ENCODE results near the gene TMEM121.

The TMEM121 gene

DNA sequence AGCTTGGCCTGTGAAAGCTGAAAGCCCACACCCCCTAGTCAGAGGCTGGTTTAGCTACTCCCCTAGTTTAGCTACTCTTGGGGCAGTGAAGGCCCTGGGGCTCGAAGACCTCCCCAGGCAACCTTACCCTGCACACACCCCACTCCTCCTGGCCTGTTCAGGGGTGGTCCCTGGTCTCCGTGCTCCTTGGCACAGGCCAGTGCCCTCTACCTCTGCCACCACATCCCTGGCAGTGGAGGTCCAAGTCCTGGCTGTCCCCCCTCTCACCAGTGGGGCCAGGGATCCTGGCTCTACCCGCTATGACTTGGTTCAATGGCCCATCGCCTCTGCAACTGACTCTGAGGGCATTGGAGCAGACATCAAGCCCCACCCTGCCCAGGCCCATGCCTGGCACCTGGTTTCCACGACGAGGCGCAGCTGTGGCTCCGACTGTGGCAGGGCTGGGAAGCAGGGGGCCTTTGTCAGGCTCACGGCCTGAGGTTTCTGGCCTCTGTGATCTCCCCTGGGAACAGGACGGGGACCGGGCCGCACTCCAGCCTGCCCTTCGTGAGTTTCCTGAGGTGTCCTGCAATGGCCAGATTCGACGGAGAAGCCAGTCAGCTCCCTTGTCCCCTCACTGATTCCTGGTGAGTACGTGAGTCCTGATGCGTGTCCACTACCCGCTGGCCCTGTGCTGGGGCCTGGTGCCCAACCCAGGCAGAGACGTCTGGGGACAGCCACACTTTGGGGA, 5.7 kb downstream of the TMEM121 start:
- DNase-seq (ENCODE audit: low spot score) = no peak
- in situ Hi-C loops (cut with MboI; ENCODE audit: low pct_unique_long_range_greater_than_20kb, low sequenced_read_pairs, unreplicated experiment) = no loop called here
- no peak for TF ChIP-seq CTCF (IDR thresholded peaks at IDR 0.05; ENCODE audit: extremely low read depth, insufficient read depth, missing control alignments)

GRCh38 chr14:105532735-105533141, 6.4 kb downstream of the TMEM121 start:
- in situ Hi-C loops (cut with MboI; ENCODE audit: low pct_unique_long_range_greater_than_20kb, low sequenced_read_pairs, unreplicated experiment) = no loop called here
- DNase-seq (ENCODE audit: low spot score) = peak; percentile 83
- peak; percentile 61 for TF ChIP-seq CTCF (IDR thresholded peaks at IDR 0.05; ENCODE audit: extremely low read depth, insufficient read depth, missing control alignments)

GRCh38 chr14:105533391-105533790, 7.0 kb downstream of the TMEM121 start:
- in situ Hi-C loops (cut with MboI; ENCODE audit: low pct_unique_long_range_greater_than_20kb, low sequenced_read_pairs, unreplicated experiment) = no loop called here
- DNase-seq (ENCODE audit: low spot score) = no peak
- TF ChIP-seq CTCF (IDR thresholded peaks at IDR 0.05; ENCODE audit: extremely low read depth, insufficient read depth, missing control alignments) = no peak

DNA sequence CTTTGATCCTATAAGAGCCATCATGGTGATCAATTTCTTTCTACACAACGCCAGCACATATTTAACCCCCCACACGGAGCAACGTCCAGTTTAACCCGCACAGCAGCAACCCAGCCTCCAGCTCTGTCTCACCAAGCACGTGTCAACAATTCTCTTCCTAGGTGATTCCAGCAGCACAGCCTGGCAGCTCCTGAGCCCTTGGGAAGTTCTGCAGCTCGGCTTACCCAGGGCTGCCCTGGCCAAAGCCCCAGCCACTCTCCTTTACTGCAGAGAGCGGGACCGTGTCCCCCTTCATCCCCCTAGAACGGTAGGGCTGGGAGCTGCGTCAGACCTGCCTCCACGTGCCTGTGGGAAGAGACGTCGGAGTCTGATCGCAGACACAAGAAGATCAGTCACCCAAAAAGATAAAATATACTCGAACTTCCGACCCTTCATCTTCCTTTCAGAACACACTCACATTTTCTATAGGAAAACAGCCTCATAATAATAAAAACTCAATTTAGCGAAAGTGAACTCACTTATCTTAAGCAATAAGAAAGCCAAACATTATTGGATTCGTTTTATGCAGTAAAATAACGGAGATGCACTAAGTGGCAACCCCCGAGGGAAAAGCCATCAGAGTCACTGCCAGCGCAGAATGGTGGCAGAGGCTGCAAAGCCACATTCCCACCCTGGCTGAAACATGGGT, 7.6 kb downstream of the TMEM121 start:
- in situ Hi-C loops (cut with MboI; ENCODE audit: low pct_unique_long_range_greater_than_20kb, low sequenced_read_pairs, unreplicated experiment) = no loop called here
- TF ChIP-seq CTCF (IDR thresholded peaks at IDR 0.05; ENCODE audit: extremely low read depth, insufficient read depth, missing control alignments) = no peak
- DNase-seq (ENCODE audit: low spot score) = no peak

DNA sequence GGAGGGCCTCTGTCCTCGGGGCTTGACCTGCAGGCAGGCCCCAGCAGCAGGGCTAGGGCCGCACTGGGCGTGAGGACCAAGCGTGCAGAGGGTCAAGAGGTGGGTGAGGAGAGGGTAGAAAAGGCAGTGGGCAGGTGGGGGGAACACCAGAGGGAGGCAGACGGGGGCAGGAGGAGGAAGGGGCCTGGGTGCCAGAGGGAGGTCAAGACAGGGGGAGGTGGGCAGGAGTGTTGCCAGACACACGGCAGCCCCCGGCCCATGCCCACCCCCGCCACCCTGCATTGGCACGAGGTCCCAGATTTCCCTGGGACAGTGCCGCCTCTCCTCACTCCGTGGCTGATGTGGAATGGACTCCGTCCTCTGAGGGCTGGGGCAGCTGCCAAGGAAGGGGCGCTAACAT, 8.2 kb downstream of the TMEM121 start:
- in situ Hi-C loops (cut with MboI; ENCODE audit: low pct_unique_long_range_greater_than_20kb, low sequenced_read_pairs, unreplicated experiment) = no loop called here
- no peak for DNase-seq (ENCODE audit: low spot score)
- no peak for TF ChIP-seq CTCF (IDR thresholded peaks at IDR 0.05; ENCODE audit: extremely low read depth, insufficient read depth, missing control alignments)

- DNase-seq (ENCODE audit: low spot score) = no peak
- in situ Hi-C loops (cut with MboI; ENCODE audit: low pct_unique_long_range_greater_than_20kb, low sequenced_read_pairs, unreplicated experiment) = no loop called here
- no peak for TF ChIP-seq CTCF (IDR thresholded peaks at IDR 0.05; ENCODE audit: extremely low read depth, insufficient read depth, missing control alignments)
These were observed 9.7 kb downstream of the TMEM121 start for GRCh38 chr14:105536051-105536450.
